Measurements from ENCODE around the gene KLF15.

Gene KLF15

GRCh38 chr3:126326629-126327028 lies 30.6 kb downstream of the KLF15 start:
- TF ChIP-seq CTCF (IDR thresholded peaks at IDR 0.05; ENCODE audit: low read depth, low read length), result no peak
- H3K4me3 ChIP-seq (ENCODE audit: low read depth, low read length), result no peak overlapping the region

GRCh38 chr3:126322181-126322967 lies 34.8 kb downstream of the KLF15 start:
- TF ChIP-seq CTCF (IDR thresholded peaks at IDR 0.05; ENCODE audit: low read depth, low read length), result no peak
- no peak overlapping the region for H3K4me3 ChIP-seq (ENCODE audit: low read depth, low read length)

GRCh38 chr3:126321490-126321889 lies 35.7 kb downstream of the KLF15 start:
- no peak for TF ChIP-seq CTCF (IDR thresholded peaks at IDR 0.05; ENCODE audit: low read depth, low read length)
- no peak overlapping the region for H3K4me3 ChIP-seq (ENCODE audit: low read depth, low read length)

GRCh38 chr3:126320517-126321293 lies 36.5 kb downstream of the KLF15 start:
- no peak for TF ChIP-seq CTCF (IDR thresholded peaks at IDR 0.05; ENCODE audit: low read depth, low read length)
- no peak overlapping the region for H3K4me3 ChIP-seq (ENCODE audit: low read depth, low read length)

- H3K4me3 ChIP-seq (ENCODE audit: low read depth, low read length), result no peak overlapping the region
- TF ChIP-seq CTCF (IDR thresholded peaks at IDR 0.05; ENCODE audit: low read depth, low read length), result no peak
Measured at GRCh38 chr3:126319701-126320295, 37.4 kb downstream of the KLF15 start.

GRCh38 chr3:126317029-126317996 lies 39.9 kb downstream of the KLF15 start:
- H3K4me3 ChIP-seq (ENCODE audit: low read depth, low read length), result no peak overlapping the region
- TF ChIP-seq CTCF (IDR thresholded peaks at IDR 0.05; ENCODE audit: low read depth, low read length), result no peak
